Measurements from ENCODE around the gene ARAP2.

DNA sequence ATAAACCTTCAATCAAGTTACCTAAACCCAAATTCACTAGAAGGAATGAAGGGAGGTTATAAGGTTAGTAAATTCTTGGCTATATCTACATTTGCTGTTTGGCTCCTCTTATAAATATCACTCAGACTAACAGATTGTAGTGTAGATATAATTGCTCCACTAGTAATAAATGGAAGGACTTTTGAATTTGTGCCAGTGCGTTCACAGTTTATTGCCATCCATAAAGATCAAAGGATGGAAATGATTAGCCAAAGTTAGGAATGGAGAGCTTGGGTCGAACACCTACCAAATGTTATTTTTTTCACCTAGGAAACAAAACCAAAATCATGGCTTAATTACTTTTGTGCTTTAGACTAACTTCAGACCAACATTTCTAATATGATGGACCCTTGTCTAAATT lies 46.3 kb upstream of the ARAP2 start:
- TF ChIP-seq EZH2 (IDR thresholded peaks at IDR 0.05; ENCODE audit: borderline replicate concordance, low read depth, low read length, severe bottlenecking) (no peak), CTCF (IDR thresholded peaks at IDR 0.05; ENCODE audit: borderline replicate concordance, extremely low read depth, low read length, poor library complexity, severe bottlenecking) (no peak)

Measured in DND-41 (cell line).